ENCODE data around the gene JUP.

The JUP gene

GRCh38 chr17:41773190-41773588, 13.3 kb downstream of the JUP start:
- peak; percentile 68 for ATAC-seq
- TF ChIP-seq GLIS3 (CRISPR knock-in tag; IDR thresholded peaks at IDR 0.05) (no peak), OSR1 (CRISPR knock-in tag; IDR thresholded peaks at IDR 0.05) (no peak), ZC3H10 (CRISPR knock-in tag; IDR thresholded peaks at IDR 0.05) (no peak), PATZ1 (CRISPR knock-in tag; IDR thresholded peaks at IDR 0.05; ENCODE audit: borderline replicate concordance) (no peak), CSRNP3 (CRISPR knock-in tag; IDR thresholded peaks at IDR 0.05) (no peak), ESRRG (CRISPR knock-in tag; IDR thresholded peaks at IDR 0.05) (no peak), ZNF565 (CRISPR knock-in tag; conservative IDR thresholded peaks at IDR 0.05; ENCODE audit: low read depth) (no peak), PPARA (CRISPR knock-in tag; IDR thresholded peaks at IDR 0.05; ENCODE audit: borderline replicate concordance) (no peak), ARNTL (CRISPR knock-in tag; IDR thresholded peaks at IDR 0.05; ENCODE audit: borderline replicate concordance, low read depth) (no peak), TSHZ2 (CRISPR knock-in tag; IDR thresholded peaks at IDR 0.05) (no peak), RARB (CRISPR knock-in tag; IDR thresholded peaks at IDR 0.05) (no peak), ZNF70 (CRISPR knock-in tag; IDR thresholded peaks at IDR 0.05) (no peak), SNAI2 (CRISPR knock-in tag; IDR thresholded peaks at IDR 0.05) (no peak)

GRCh38 chr17:41772586-41773189, 13.8 kb downstream of the JUP start:
- TF ChIP-seq OSR1 (CRISPR knock-in tag; IDR thresholded peaks at IDR 0.05) (no peak), ZNF565 (CRISPR knock-in tag; conservative IDR thresholded peaks at IDR 0.05; ENCODE audit: low read depth) (no peak), ARNTL (CRISPR knock-in tag; IDR thresholded peaks at IDR 0.05; ENCODE audit: borderline replicate concordance, low read depth) (no peak), ESRRG (CRISPR knock-in tag; IDR thresholded peaks at IDR 0.05) (no peak), CREB5 (CRISPR knock-in tag; IDR thresholded peaks at IDR 0.05; ENCODE audit: low read depth) (no peak), TCF4 (CRISPR knock-in tag; IDR thresholded peaks at IDR 0.05; ENCODE audit: borderline replicate concordance) (no peak), CSDC2 (CRISPR knock-in tag; IDR thresholded peaks at IDR 0.05) (no peak), SNAI2 (CRISPR knock-in tag; IDR thresholded peaks at IDR 0.05) (no peak)
- ATAC-seq, result no peak

- ATAC-seq, result no peak
- TF ChIP-seq ZNF70 (CRISPR knock-in tag; IDR thresholded peaks at IDR 0.05), result no peak
Measured at GRCh38 chr17:41772218-41772585, 14.3 kb downstream of the JUP start.

- no peak for ATAC-seq
- TF ChIP-seq ZNF70 (CRISPR knock-in tag; IDR thresholded peaks at IDR 0.05), result no peak
- TF ChIP-seq CSRNP3 (CRISPR knock-in tag; IDR thresholded peaks at IDR 0.05), result no peak
- no peak for TF ChIP-seq ESRRG (CRISPR knock-in tag; IDR thresholded peaks at IDR 0.05)
- TF ChIP-seq GLIS3 (CRISPR knock-in tag; IDR thresholded peaks at IDR 0.05), result no peak
- no peak for TF ChIP-seq SNAI2 (CRISPR knock-in tag; IDR thresholded peaks at IDR 0.05)
Measured at GRCh38 chr17:41771389-41772206, 14.9 kb downstream of the JUP start.
